HG02763 (cell line): ENCODE data around the gene AKT1S1.
A peak's percentile ranks its signal among the peaks of the same experiment; 100 is the strongest.
"Not testable (repeated sequence)": the region's sequence is repeated elsewhere in the genome, so short reads cannot be mapped to it uniquely, and the experiment has no call there.

ENCODE experiments used
- ATAC-seq: cut with Tn5 transposase; IDR thresholded peaks from one replicate; pipeline ENCODE4 v1.9.1; 2021; ENCODE audit warnings: mild to moderate bottlenecking, moderate library complexity; ENCODE audit not compliant: unreplicated experiment

Gene AKT1S1

GRCh38 chr19:49877020-49877878 is at the start of gene AKT1S1, which contains the start of gene TBC1D17:
TSS of gene AKT1S1 (minus strand) at chr19:49877355. CDS start at chr19:49873295, 4,060 bp downstream.
TSS of gene TBC1D17 (plus strand) at chr19:49877702. CDS start at chr19:49877724, 22 bp downstream.
- ATAC-seq, result peak; percentile 55

GRCh38 chr19:49926515-49926914 is 49.4 kb upstream of the AKT1S1 start:
- no peak for ATAC-seq

- ATAC-seq, result no peak
Measured at GRCh38 chr19:49925486-49925885, 48.3 kb upstream of the AKT1S1 start.

- ATAC-seq, result not testable (repeated sequence)
Measured at GRCh38 chr19:49924881-49925210, 47.7 kb upstream of the AKT1S1 start.

GRCh38 chr19:49924004-49924880 is 47.1 kb upstream of the AKT1S1 start:
- ATAC-seq, result no peak

- no peak for ATAC-seq
Measured at GRCh38 chr19:49923055-49924003, 46.2 kb upstream of the AKT1S1 start.

- ATAC-seq, result no peak
Measured at GRCh38 chr19:49921871-49922795, 45.0 kb upstream of the AKT1S1 start.

- no peak for ATAC-seq
Measured at GRCh38 chr19:49920624-49921363, 43.6 kb upstream of the AKT1S1 start.

- no peak for ATAC-seq
Measured at GRCh38 chr19:49918089-49918488, 40.9 kb upstream of the AKT1S1 start.

- no peak for ATAC-seq
Measured at GRCh38 chr19:49916839-49917733, 39.9 kb upstream of the AKT1S1 start.

GRCh38 chr19:49915271-49915670 is 38.1 kb upstream of the AKT1S1 start:
- ATAC-seq, result no peak

GRCh38 chr19:49913720-49914119 is 36.6 kb upstream of the AKT1S1 start:
- no peak for ATAC-seq

- no peak for ATAC-seq
Measured at GRCh38 chr19:49912965-49913685, 36.0 kb upstream of the AKT1S1 start.

- no peak for ATAC-seq
Measured at GRCh38 chr19:49911381-49912145, 34.4 kb upstream of the AKT1S1 start.

GRCh38 chr19:49910179-49910578 is 33.0 kb upstream of the AKT1S1 start:
- no peak for ATAC-seq
